Peyer's patch (tissue), 4 donors: ENCODE measurements around the gene TXNDC16. TPM values are rescaled to one million over a fixed set of nuclear protein-coding genes. Genes with fewer than 3 reads are reported as not detected.

Source experiments
- DNase-seq, 3 donors: peaks; one replicate each; pipeline ENCODE4 v3.0.0-alpha.2; 2017 to 2019
- H3K27ac ChIP-seq, 4 donors: fragments of 200-600 bp; sonication (generic); one replicate each; pipeline ENCODE4 v1.5.1; 2016 to 2019
- H3K27me3 ChIP-seq, 2 donors: fragments of 200-600 bp; sonication (generic); one replicate each; pipeline ENCODE4 v1.5.1; 2019
- H3K36me3 ChIP-seq, 3 donors: fragments of 200-600 bp; sonication (generic); one replicate each; pipeline ENCODE4 v1.5.1; 2016 to 2019
- H3K4me1 ChIP-seq, 4 donors: fragments of 200-600 bp; sonication (generic); one replicate each; pipeline ENCODE4 v1.5.1; 2016 to 2019
- H3K4me3 ChIP-seq, 4 donors: fragments of 200-600 bp; sonication (generic); 1 replicate in 3 of 4; 2 replicates in 1 of 4; pipeline ENCODE4 v1.5.1; 2016 to 2019; ENCODE audit warnings: mild to moderate bottlenecking in 1 of 4
- H3K9me3 ChIP-seq, 4 donors: fragments of 200-600 bp; sonication (generic); one replicate each; pipeline ENCODE4 v1.5.1; 2016 to 2019; ENCODE audit warnings: mild to moderate bottlenecking in 1 of 4
- CTCF ChIP-seq, 6 experiments: fragments of 450-650 bp in 4 of 6; fragments of 200-600 bp in 2 of 6; sonication (generic) in 1 of 6; IDR thresholded peaks; one replicate each; pipeline ENCODE4 v1.5.1; 2017 to 2019; ENCODE audit warnings: antibody characterized with exemption in 6 of 6, mild to moderate bottlenecking in 3 of 6, moderate library complexity in 1 of 6
- POLR2A ChIP-seq, 2 donors: fragments of 450-650 bp; IDR thresholded peaks; one replicate each; pipeline ENCODE4 v1.5.1; 2017; ENCODE audit warnings: antibody characterized with exemption in 2 of 2, mild to moderate bottlenecking in 2 of 2, moderate library complexity in 2 of 2
- total RNA-seq, 4 donors: library from RNA; depleted of rRNA; stranded (reverse); fragments of >200 nt; gene quantifications; one replicate each; pipeline ENCODE4 v1.1.0, GENCODE V29; 2016

TXNDC16 gene
- total RNA-seq, 4 donors from 2014 or later = 3.3 to 5.6 (median 4.6) TPM

DNA sequence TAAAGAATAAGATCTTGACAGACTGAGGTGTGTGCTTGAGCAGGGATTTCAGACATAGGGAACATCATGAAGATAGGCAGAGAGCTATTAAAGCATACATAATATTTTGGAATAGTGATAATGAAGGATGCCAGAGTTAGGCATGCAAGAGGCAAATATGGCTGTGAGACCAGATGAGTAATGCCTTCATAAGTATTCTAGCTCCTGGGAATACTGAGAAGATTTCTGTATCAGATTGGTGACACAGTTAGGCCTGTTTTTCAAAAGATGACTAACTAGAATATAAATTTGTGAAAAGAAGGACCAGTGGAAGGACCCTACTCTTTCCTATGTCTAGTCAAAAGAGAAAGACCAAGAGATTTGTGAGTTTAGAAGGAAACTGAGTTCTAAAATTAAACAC is 108.8 kb downstream of the TXNDC16 start:
- no peak for DNase-seq
- peaks cover 0 to 4% (median 0%) of the 10 kb centered on the region in 3 donors for H3K36me3 ChIP-seq
- H3K9me3 ChIP-seq = no peaks in the 10 kb centered on the region
- no peaks in the 10 kb centered on the region for H3K27me3 ChIP-seq
- no peak overlapping the region for H3K27ac ChIP-seq
- TF ChIP-seq POLR2A (IDR thresholded peaks at IDR 0.05) = no peak
- no peak for TF ChIP-seq CTCF (IDR thresholded peaks at IDR 0.05)
- no peak overlapping the region for H3K4me3 ChIP-seq
- no peaks in the 10 kb centered on the region for H3K4me1 ChIP-seq

- peaks cover 0 to 4% (median 0%) of the 10 kb centered on the region in 3 donors for H3K36me3 ChIP-seq
- H3K9me3 ChIP-seq = no peaks in the 10 kb centered on the region
- no peaks in the 10 kb centered on the region for H3K27me3 ChIP-seq
- H3K4me3 ChIP-seq = no peak overlapping the region
- H3K27ac ChIP-seq = no peak overlapping the region
- TF ChIP-seq POLR2A (IDR thresholded peaks at IDR 0.05) = no peak
- no peak for TF ChIP-seq CTCF (IDR thresholded peaks at IDR 0.05)
- no peaks in the 10 kb centered on the region for H3K4me1 ChIP-seq
- no peak for DNase-seq
Measured at GRCh38 chr14:52442602-52443001, 109.7 kb downstream of the TXNDC16 start.

DNA sequence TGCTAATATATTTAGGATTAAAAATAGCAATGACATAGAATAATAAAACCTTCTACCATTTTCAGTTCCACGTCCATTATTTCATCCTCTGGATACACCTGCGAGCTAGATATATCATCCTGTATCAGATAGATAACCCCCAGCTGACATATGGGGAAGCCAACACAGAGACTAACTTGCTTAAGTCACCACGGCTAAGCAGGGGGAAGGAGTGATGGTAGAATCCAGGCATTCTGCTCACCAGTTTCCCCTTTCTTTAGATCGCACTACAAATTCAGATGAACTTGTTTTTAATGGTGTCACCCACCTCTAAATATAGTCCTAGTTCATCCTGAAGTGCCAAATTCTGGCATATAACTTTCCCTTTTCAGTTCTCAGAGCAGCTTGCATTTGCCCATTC is 110.1 kb downstream of the TXNDC16 start:
- H3K4me1 ChIP-seq = no peaks in the 10 kb centered on the region
- no peaks in the 10 kb centered on the region for H3K9me3 ChIP-seq
- H3K27me3 ChIP-seq = no peaks in the 10 kb centered on the region
- no peak overlapping the region for H3K4me3 ChIP-seq
- peaks cover 0 to 4% (median 0%) of the 10 kb centered on the region in 3 donors for H3K36me3 ChIP-seq
- DNase-seq = no peak
- H3K27ac ChIP-seq = no peak overlapping the region
- TF ChIP-seq POLR2A (IDR thresholded peaks at IDR 0.05) = no peak
- TF ChIP-seq CTCF (IDR thresholded peaks at IDR 0.05) = no peak

DNA sequence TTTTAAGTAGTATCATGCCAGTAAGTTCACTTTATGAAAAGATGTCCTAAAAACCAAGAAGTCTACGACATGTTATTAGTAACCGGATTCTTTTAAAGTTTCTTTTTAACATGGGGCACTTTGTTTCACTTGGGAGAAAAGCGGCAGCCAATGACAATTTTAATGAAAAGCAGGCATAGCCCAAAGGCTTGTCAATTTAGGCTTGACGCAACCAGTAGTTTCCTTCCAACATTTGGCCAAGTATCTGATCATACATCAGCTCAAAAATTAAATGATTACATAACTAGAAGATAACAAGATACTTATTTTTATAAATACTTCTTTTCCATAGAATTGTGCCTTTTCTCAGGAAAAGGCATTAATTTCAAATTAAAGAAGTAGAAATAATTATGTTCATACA is 112.8 kb downstream of the TXNDC16 start:
- no peak for TF ChIP-seq CTCF (IDR thresholded peaks at IDR 0.05)
- no peak for TF ChIP-seq POLR2A (IDR thresholded peaks at IDR 0.05)

DNA sequence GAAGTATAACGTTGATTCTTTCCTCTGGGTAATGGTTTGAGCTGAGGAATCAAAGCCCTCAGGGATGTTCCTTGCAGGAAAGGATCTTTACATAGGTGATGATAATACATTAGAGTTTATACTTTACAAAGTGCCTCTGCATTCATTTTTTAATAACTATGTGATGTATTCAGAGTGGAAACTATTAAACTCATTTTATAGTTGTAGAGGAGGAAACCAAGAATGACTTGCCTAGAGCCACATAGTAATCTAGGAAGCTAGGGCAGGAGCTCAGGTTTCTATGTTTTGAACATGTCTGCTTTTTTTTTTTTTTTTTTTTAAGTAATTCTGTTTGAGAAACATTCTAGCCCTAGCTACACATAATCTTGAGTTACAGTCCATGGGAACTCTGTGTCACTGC is 117.3 kb downstream of the TXNDC16 start:
- no peaks in the 10 kb centered on the region for H3K4me1 ChIP-seq
- H3K27me3 ChIP-seq = no peaks in the 10 kb centered on the region
- no peaks in the 10 kb centered on the region for H3K9me3 ChIP-seq
- no peak for DNase-seq
- TF ChIP-seq CTCF (IDR thresholded peaks at IDR 0.05) = no peak
- H3K27ac ChIP-seq = no peak overlapping the region
- peaks cover 0 to 4% (median 0%) of the 10 kb centered on the region in 3 donors for H3K36me3 ChIP-seq
- no peak overlapping the region for H3K4me3 ChIP-seq

More for the DNA sequence above, 112.8 kb downstream of the TXNDC16 start:
- no peak for DNase-seq
- no peaks in the 10 kb centered on the region for H3K27me3 ChIP-seq
- no peaks in the 10 kb centered on the region for H3K4me1 ChIP-seq
- H3K9me3 ChIP-seq = no peaks in the 10 kb centered on the region
- H3K36me3 ChIP-seq = peaks cover 0 to 4% (median 0%) of the 10 kb centered on the region in 3 donors
- H3K27ac ChIP-seq = no peak overlapping the region
- no peak overlapping the region for H3K4me3 ChIP-seq

- Histone ChIP-seq H3K36me3 (no peaks in the 10 kb centered on the region), H3K9me3 (no peaks in the 10 kb centered on the region), H3K27ac (no peak overlapping the region), H3K4me3 (no peak overlapping the region), H3K4me1 (no peaks in the 10 kb centered on the region), H3K27me3 (no peaks in the 10 kb centered on the region)
- TF ChIP-seq CTCF (IDR thresholded peaks at IDR 0.05) (no peak), POLR2A (IDR thresholded peaks at IDR 0.05) (no peak)
- no peak for DNase-seq
Measured at GRCh38 chr14:52430474-52430873, 121.8 kb downstream of the TXNDC16 start.
